Activated CD8-positive, alpha-beta T cell treated with anti-CD3 and anti-CD28 coated beads for 36 hours (primary cell): Measurements from ENCODE around the gene CYBRD1. TPM values are rescaled to one million over a fixed set of nuclear protein-coding genes. Genes with fewer than 3 reads are reported as not detected.

Source experiments
- ATAC-seq: fragments of 200-7000 bp; cut with Tn5 transposase; one replicate; pipeline ENCODE4 v1.10.0; 2021; ENCODE audit warnings: mild to moderate bottlenecking, moderate library complexity
- CTCF ChIA-PET: fragments of 350-600 bp; sonication (Branson Sonifier 250); formaldehyde crosslinking; loops from one replicate; lab custom pipeline; 2021; ENCODE audit warnings: antibody characterized with exemption; lab: Charles Lee
- POLR2A ChIA-PET: fragments of 350-600 bp; sonication (Branson Sonifier 250); formaldehyde crosslinking; loops from one replicate; lab custom pipeline; 2021; ENCODE audit warnings: antibody characterized with exemption; lab: Charles Lee
- DNase-seq: peaks from one replicate; pipeline ENCODE4 v3.0.0-alpha.2; 2020
- H3K27ac Mint-ChIP-seq: one replicate; pipeline ENCODE4 v1.8.0; 2021; ENCODE audit warnings: mild to moderate bottlenecking, mixed read lengths
- H3K27me3 Mint-ChIP-seq: one replicate; pipeline ENCODE4 v1.8.0; 2021; ENCODE audit warnings: mixed read lengths
- H3K36me3 Mint-ChIP-seq: one replicate; pipeline ENCODE4 v1.8.0; 2021; ENCODE audit warnings: low read depth, mixed read lengths
- H3K4me1 Mint-ChIP-seq: one replicate; pipeline ENCODE4 v1.8.0; 2021; ENCODE audit warnings: low read depth, mixed read lengths
- H3K4me3 Mint-ChIP-seq: one replicate; pipeline ENCODE4 v1.8.0; 2021; ENCODE audit warnings: mild to moderate bottlenecking, moderate library complexity, mixed read lengths
- H3K9me3 Mint-ChIP-seq: one replicate; pipeline ENCODE4 v1.8.0; 2021; ENCODE audit warnings: mixed read lengths
- CTCF ChIP-seq: fragments of 200-600 bp; IDR thresholded peaks from one replicate; pipeline ENCODE4 v1.8.0; 2022; ENCODE audit warnings: antibody characterized with exemption, mild to moderate bottlenecking
- intact Hi-C: fragments of 100-400 bp; cut with micrococcal nuclease; formaldehyde crosslinking; loops from one replicate; pipeline ENCODE4 v1.10.0; 2022
- total RNA-seq, 2 experiments: library from RNA; stranded (reverse); gene quantifications; one replicate each; pipeline ENCODE4 v1.2.3, GENCODE V29; 2021

The CYBRD1 gene
- total RNA-seq, 2 experiments from 2014 or later = 0.79 to 1.2 TPM

DNA sequence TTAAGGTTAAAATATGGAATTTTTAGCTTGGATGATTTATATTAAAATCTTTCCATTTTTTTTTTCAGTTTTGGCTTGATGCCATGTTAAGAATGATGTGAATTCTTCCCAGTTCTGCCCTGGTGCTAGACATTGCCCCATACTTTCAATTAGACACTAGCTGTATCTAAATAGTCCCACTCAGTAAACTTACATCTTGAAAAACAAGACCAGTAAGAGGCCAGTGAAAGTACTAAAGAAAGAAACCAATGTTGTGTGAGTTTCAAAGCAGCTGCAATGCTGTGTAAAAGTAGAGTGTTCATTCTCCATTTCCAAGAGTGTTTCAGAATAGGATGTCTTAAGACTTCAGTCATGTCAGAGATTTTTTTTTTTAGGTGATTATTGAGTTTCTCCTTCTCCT is 40.0 kb upstream of the CYBRD1 start:
- Mint-ChIP-seq H3K9me3 (no peaks in the 10 kb centered on the region), H3K27me3 (no peaks in the 10 kb centered on the region), H3K4me3 (no peak overlapping the region), H3K4me1 (peaks cover 9% of the 10 kb centered on the region), H3K36me3 (peaks cover 35% of the 10 kb centered on the region), H3K27ac (no peak overlapping the region)
- CTCF ChIA-PET = no interaction called here
- ATAC-seq (no peak), DNase-seq (no peak)
- intact Hi-C loops = no loop called here
- POLR2A ChIA-PET = no interaction called here
- no peak for TF ChIP-seq CTCF

DNA sequence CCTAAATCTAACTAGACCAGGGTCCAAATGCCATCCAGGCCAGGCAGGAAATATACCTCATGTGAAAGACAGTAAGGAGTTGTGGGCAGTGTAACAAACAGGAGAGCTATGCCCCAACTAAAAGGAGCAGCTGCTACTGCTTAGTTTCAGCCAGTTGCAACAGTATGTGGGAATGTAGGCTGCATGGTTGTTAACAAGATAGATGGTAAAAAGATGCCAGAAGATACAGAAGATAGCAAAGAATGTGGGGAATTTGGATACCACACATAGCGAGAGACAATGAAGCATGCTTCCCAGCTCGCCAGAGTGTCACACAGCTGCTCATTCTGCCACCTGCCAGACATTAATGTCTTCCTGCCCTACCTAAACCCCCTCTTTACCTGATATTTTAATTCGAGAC is 39.4 kb upstream of the CYBRD1 start:
- ATAC-seq = no peak
- no peak for TF ChIP-seq CTCF
- H3K9me3 Mint-ChIP-seq = no peaks in the 10 kb centered on the region
- H3K4me1 Mint-ChIP-seq = peaks cover 9% of the 10 kb centered on the region
- no peak overlapping the region for H3K4me3 Mint-ChIP-seq
- H3K27me3 Mint-ChIP-seq = no peaks in the 10 kb centered on the region
- CTCF ChIA-PET = no interaction called here
- no peak overlapping the region for H3K27ac Mint-ChIP-seq
- POLR2A ChIA-PET = no interaction called here
- peaks cover 35% of the 10 kb centered on the region for H3K36me3 Mint-ChIP-seq
- intact Hi-C loops = no loop called here
- DNase-seq = no peak

DNA sequence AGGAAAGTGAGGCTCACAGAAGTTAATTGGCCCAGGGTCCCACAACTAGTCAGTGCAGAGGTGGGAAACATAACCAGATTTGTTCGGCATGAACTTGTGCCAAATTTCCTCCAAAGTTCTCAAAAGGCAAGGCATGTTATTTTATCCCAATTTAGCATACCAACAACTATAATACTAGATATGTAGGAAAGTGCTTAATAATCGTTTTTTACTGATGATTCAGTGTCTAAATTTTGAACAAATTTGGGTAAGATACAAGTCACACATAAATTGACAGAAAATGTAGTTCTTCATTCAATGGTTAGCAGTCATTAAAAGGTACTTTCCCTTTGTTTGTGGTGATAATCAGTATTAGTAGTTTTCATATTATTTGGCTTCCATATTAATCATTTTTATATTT is 38.5 kb upstream of the CYBRD1 start:
- DNase-seq = no peak
- intact Hi-C loops = no loop called here
- H3K4me3 Mint-ChIP-seq = no peak overlapping the region
- CTCF ChIA-PET = no interaction called here
- no peak for TF ChIP-seq CTCF
- H3K27me3 Mint-ChIP-seq = no peaks in the 10 kb centered on the region
- H3K4me1 Mint-ChIP-seq = peaks cover 9% of the 10 kb centered on the region
- H3K27ac Mint-ChIP-seq = no peak overlapping the region
- H3K36me3 Mint-ChIP-seq = peaks cover 37% of the 10 kb centered on the region
- no peak for ATAC-seq
- peaks cover 4% of the 10 kb centered on the region for H3K9me3 Mint-ChIP-seq
- POLR2A ChIA-PET = no interaction called here

DNA sequence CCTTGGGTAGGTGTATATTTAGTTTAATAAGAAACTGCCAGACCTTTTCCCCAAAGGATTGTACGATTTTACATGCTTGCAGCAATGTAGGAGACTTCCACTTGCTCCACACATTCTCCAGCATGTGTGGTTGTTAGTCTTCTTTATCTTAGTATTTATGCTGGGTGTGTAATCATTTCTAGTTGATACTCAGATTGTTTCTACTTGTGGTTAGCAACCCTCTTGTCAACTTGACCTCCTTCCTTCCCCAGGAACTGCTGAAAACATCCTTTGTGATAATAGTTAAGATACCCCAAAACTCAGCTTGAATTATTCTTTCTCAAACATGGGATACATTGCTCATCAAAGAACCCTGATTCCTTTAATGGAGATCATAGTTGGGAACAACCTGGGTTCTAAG is 37.2 kb upstream of the CYBRD1 start:
- H3K4me3 Mint-ChIP-seq = no peak overlapping the region

GRCh38 chr2:171487201-171487600 is 35.1 kb upstream of the CYBRD1 start:
- H3K9me3 Mint-ChIP-seq = peaks cover 7% of the 10 kb centered on the region
- ATAC-seq (no peak), DNase-seq (no peak)
- no peak overlapping the region for H3K4me3 Mint-ChIP-seq
- peaks cover 9% of the 10 kb centered on the region for H3K4me1 Mint-ChIP-seq
- ChIA-PET CTCF (no interaction called here), POLR2A (no interaction called here)
- TF ChIP-seq CTCF = no peak
- no peaks in the 10 kb centered on the region for H3K27me3 Mint-ChIP-seq
- intact Hi-C loops = no loop called here
- H3K36me3 Mint-ChIP-seq = peaks cover 24% of the 10 kb centered on the region
- H3K27ac Mint-ChIP-seq = no peak overlapping the region

More for the DNA sequence above, 37.2 kb upstream of the CYBRD1 start:
- TF ChIP-seq CTCF = no peak
- H3K27me3 Mint-ChIP-seq = no peaks in the 10 kb centered on the region
- H3K9me3 Mint-ChIP-seq = peaks cover 7% of the 10 kb centered on the region
- no peak overlapping the region for H3K27ac Mint-ChIP-seq
- ATAC-seq (no peak), DNase-seq (no peak)
- H3K36me3 Mint-ChIP-seq = peaks cover 34% of the 10 kb centered on the region
- peaks cover 9% of the 10 kb centered on the region for H3K4me1 Mint-ChIP-seq
- POLR2A ChIA-PET = interaction anchor here (0.5 kb wide), 1 partner anchor 64 kb away, joined by 3 read pairs; no protein-coding TSS in a partner anchor
- CTCF ChIA-PET = no interaction called here
- intact Hi-C loops = no loop called here
